GM18909 (cell line): ENCODE data around the gene AGTRAP.

ENCODE experiments used
- ATAC-seq: cut with Tn5 transposase; IDR thresholded peaks from one replicate; pipeline ENCODE4 v1.9.1; 2021; ENCODE audit warnings: mild to moderate bottlenecking; ENCODE audit not compliant: unreplicated experiment, poor library complexity

Gene AGTRAP

DNA sequence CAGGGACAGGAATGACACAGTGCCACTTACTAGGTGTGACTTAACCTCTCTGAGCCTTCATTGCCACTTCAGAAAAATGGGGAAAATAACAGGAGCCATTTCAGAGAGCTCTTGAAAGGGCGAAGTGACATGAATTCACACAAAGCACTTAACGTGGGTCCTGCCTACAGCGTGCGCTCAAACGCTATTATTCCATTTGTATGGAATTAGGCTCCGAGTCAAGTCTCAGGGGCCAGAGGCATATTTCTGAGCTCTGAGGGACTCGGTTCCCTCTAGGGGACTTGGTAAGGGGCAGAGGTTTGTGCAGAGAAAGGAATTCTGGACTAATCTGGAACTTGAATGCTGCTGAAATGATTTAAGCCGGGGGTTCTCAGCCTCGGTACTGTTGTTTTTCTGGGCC is 30.3 kb upstream of the AGTRAP start:
- ATAC-seq: no peak

DNA sequence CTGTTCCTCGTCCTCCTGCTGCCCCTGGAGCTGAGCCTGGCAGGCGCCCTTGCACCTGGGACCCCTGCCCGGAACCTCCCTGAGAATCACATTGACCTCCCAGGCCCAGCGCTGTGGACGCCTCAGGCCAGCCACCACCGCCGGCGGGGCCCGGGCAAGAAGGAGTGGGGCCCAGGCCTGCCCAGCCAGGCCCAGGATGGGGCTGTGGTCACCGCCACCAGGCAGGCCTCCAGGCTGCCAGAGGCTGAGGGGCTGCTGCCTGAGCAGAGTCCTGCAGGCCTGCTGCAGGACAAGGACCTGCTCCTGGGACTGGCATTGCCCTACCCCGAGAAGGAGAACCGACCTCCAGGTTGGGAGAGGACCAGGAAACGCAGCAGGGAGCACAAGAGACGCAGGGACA is 29.6 kb upstream of the AGTRAP start:
- ATAC-seq: no peak

DNA sequence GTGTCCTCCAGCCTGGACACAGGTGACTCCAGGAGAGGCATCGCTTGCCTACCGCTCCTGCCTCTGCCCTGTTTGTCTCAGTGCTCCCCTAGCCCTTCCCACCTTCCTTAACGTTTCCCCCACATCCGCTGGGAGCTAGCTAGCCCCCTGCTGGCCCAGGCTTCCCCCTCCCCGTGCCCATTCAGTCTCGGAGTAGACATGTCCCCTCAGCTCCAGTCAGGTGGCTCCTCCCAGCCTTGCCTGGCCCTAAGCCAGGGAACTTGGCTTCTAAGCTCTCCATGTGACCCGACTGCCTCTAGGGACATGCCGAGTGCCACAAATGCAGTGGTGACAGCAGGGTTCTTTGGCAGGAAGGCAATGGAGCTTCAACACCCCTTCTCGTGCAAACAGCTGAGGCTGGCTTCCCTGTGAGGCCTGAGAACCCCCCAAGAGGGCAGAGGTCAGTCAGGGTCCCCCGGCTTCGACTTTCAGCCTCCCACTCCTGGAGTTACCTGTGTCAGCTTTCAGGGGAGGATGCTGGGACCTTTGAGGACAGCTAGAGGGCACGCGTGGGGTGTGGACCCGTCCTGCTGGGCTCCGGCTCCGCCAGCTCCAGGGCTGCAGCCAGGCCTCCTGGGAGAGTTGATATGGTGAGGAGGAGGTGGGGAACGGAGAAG is 28.2 kb upstream of the AGTRAP start:
- ATAC-seq: no peak

DNA sequence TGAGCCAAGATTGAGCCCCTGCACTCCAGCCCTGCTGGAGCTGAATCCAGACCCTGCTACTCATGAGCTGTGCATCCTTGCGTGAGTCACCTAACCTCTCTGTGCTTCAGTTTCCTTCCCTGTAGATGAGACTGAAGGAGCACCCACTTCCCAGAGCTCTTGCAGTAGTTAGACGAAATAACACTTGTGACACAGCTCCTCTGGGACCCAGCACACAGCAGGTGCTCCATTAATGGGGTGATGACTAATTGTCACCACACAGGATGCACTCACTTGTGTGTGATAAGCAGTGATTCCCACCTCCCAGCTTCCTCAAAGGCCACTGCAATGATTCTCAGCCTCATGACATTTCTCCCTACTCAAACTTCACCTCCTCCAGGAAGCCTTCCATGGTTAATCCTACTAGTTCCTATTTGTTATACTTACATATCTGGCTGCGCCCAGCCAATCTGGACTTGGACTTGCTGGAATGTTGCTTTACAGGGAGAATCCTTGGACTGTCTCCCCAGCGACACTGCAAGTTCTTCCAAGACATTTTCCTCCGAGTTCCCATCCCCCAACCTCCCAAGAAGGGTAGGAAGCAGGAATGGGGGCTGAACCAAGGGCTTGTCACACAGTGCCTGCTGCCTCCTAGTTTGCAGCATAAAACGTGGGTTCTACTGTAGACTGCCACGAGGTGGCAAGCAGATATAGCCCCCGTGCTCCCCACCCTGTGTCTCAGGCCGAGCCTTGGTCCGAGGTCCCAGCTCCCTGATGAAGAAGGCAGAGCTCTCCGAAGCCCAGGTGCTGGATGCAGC is 27.2 kb upstream of the AGTRAP start:
- ATAC-seq: no peak

DNA sequence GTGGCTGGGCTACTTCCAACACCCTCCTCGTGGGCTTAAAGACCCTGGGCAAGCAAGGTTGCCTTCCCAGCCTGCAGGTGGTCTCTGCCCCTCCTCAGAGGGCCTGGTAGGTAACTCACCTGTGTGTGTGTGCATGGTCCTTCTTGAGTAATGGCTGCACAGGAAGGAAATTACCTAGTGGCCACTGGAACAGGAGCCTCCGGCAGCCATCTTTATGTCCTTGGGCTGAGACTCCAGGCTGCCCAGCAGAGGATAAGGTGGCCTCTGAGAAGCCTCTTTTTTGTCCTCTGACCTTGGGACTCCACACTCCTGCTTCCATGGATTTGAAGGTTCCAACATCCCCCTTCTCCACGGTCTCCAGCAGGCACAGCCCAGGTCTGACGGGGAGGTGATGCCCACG is 24.4 kb upstream of the AGTRAP start:
- ATAC-seq: no peak

DNA sequence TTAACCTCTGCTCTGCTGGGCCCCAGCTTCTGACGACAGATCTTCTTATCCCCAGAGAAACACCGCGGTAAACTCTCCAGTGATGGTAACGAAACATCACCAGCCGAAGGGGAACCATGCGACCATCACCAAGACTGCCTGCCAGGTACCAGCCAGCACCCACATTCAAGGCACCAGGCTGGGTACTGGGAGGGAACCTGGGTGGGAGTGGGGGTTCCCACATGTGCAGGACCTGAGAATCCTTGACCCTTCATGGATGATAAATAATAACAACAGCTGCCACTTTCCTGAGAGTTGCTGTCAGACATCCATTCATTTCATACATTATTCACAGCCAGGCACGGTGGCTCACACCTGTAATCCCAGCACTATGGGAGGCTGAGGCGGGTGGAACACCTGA is 23.7 kb upstream of the AGTRAP start:
- ATAC-seq: no peak

DNA sequence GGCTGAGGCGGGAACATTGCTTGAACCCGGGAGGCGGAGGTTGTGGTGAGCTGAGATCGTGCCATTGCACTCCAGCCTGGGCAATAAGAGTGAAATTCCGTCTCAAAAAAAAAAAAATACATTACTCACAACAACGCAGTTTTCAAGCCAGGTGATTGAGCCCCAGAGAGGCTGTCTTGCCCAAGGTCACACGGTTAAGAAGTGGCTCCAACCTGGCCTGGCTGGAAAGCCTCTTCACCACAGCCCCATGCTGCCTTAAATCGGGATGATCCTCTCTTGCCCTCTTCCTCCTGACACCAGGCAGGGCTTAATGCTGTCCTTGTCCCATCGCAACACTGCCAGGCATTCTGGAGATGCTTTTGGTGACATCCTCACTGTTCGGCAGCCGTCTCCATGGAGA is 22.8 kb upstream of the AGTRAP start:
- no peak for ATAC-seq

DNA sequence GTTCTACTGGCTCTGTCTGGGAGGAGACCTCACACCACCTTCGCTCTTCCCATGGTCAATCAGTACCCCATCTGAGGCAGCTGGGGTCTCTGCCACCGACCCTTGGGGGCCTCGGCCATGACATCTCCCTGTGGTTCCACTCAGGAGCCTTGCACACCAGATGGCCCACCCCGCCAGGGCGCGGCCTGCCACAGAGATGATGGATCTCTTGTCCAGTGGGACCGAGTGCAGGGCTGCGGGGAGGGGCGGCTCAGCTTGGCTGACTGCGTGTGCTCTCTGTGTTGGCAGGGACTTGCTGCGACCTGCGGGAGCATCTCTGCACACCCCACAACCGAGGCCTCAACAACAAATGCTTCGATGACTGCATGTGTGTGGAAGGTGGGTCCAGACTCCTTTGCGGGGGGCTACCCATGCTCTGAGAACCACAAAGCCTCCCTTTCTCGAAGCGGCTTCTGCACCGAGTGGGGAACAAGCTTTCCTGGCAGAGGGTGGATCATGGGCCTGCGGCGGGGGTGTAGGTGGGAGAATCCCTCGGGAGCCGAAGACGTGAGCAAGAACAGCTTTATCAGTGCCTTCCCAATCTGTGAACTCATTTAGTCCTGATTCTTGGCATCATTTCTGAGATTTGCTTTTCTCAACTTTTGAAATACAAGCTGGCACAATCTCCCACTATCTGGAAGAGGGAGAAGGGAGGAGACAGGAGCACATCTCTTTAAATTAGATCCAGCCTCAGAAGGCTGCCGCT is 20.9 kb upstream of the AGTRAP start:
- no peak for ATAC-seq

DNA sequence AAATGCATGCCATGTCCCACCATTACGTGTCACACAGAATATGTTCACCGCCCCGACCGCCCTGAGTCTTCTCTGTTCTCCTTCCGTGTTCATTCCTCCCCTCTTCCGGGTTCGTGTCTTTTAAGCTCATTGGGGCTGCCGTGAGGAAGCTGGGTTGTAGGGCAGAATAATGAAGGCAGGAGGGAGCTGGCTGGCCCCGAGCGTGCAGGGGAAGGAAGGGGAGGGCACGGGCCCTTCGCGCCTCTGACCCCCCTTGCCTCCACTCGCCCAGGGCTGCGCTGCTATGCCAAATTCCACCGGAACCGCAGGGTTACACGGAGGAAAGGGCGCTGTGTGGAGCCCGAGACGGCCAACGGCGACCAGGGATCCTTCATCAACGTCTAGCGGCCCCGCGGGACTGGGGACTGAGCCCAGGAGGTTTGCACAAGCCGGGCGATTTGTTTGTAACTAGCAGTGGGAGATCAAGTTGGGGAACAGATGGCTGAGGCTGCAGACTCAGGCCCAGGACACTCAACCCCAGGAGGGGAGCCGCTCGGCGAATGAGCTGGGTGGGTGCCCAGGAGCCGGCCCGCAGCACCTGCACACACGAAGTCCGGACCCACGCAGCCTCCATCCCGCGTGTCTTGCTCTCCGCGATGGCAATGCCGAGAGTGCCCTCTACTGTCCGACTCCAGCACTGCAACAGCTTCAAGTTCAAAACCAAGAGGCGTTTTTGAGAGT is 16.5 kb upstream of the AGTRAP start:
- ATAC-seq: peak; percentile 45

DNA sequence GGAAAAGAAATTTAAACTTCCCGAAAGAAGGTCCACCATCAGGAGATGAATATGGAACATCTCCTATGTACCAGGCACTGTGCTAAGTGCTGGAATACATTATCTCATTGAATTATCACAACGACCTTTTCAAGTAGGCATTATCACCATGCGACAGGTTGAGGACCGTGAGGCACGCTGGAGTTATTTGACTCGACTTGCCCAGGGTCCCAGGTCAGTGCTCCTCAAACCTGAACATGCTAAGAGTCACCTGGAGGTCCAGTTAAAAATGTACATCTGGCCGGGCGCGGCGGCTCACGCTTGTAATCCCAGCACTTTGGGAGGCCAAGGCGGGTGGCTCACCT is 15.9 kb upstream of the AGTRAP start:
- no peak for ATAC-seq

DNA sequence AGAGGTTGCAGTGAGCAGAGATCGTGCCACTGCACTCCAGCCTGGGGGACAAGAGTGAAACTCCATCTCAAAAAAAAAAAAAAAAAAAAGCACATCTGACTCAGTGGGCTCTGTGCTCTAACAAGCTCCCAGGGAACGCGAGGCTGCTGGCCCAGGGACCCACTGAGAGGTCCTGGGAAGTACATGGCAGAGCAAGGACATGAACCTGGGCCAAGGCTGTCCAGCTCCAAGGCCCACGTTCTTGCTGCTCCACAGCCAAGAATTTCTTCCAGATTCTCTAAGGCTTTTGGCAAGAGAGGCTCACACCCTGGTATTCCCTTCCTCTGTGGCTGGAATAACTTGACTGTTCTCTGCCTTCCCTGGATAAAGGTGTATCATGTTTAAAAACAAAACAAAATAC is 15.4 kb upstream of the AGTRAP start:
- ATAC-seq: no peak

DNA sequence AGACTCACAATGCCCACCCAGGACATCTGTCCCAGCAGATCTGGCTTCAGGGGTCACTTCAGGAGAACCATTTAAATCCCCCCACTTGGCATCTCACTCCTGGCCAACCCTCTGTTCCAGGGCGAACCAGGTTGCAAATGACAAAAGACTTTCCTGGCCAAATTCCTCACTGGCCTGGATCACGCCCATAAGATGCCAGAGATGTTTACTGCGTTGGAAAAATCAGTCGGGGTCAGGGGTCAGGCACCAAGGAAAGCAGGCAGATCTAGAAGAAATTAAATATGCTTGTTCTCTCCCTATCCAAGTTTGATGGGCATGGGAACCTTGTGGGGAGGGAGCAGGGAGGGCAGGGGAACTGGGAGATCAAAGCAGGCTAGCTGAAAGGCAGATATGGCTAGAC is 14.6 kb upstream of the AGTRAP start:
- ATAC-seq: no peak

DNA sequence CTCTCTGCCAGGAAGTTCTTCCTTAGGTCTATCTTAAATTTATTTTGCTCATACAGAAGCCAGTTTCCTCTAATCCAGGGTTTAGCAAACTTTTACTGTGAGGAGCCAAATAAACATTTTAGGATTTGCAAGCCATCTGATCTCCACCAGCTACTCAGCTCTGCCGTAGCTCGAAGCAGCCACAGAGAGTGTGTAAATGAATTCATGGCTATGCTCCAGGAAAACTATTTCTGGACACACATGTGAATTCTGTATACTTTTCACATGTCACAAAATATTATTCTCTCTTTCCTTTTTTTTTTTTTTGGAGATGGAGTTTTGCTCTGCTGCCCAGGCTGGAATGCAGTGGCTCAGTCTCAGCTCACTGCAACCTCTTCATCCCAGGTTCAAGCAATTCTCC is 13.4 kb upstream of the AGTRAP start:
- no peak for ATAC-seq

DNA sequence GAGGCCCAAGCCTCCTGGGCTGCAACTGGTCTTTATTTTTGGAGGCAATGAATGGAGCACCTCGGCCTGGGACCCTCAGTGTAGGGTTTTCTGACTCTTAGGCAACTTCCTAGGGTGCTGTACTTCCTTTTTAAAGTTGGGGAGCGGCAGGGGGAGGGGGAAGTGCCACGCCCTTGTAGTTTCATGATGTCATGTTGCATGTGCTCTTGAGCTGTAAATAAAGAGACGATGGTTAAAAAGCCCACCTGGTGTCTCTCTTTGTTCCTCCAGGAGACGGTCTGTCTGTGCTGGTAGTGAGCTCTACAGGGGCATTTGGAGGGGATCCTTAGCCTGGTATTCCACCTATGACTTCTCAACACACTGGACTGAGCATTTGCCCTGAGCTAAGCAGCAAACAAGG is 10.3 kb upstream of the AGTRAP start:
- ATAC-seq: no peak

DNA sequence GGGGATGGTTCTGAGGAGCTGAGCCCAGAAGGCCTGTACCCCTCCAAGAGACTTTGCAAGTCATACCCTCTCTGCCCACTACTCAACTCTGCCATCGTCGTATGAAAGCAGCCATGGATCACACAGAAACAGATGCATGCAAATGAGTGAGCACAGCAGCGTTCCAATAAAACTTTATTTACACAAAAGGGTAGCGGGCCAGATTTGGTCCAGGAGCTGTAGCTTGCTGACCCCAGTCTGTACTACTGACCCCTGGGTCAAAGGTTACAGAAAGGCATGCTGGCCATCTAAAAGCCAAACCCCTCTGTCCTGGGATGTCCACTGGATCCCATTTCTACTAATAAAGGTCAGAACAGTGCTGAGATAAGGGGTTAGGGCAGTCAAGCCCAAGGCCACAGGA is 8.8 kb upstream of the AGTRAP start:
- ATAC-seq: no peak

DNA sequence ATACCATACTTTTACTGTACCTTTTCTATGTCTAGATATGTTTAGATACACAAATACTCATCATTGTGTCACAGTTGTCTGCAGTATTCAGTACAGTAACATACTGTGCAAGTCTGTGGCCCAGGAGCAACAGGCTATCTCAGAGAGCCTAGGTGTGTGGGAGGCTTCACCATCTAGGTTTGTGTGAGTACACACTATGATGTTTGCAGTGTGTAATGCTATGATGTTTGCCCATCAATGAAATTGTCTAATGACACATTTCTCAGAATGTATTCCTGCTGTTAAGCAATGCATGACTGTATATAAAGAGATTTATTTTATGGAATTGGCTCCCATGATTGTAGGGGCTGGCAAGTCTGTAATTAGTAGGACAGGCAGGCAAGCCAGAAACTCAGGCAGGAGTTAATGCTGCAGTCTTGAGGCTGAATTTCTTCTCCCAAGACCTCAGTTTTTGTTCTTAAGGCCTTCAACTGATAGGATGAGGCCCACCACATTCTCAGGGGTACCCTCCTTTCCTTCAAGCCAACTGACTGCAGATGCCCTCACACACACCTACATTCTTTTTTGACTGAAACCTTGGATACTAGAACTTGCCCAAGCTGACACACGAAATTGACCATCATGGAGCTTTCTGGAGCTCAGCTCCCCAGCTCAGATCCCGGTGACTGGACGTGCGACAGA is 7.7 kb upstream of the AGTRAP start:
- ATAC-seq: no peak

DNA sequence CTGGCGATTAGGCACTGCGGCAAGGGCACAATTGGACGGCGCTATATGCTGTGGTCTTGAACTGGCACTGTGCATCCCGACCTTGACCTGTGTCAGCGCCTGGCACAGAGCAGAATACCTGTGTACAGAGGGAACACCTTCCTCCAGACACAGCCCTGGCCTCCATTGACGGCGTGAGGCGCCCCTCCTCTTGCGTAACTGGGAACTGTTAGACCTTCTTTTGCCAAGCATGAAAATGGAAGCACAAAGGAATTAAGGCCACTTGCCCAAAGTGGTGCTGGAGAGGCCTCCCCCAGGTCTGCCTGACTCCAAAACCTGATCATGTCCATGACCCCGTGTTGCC is 6.8 kb upstream of the AGTRAP start:
- no peak for ATAC-seq

DNA sequence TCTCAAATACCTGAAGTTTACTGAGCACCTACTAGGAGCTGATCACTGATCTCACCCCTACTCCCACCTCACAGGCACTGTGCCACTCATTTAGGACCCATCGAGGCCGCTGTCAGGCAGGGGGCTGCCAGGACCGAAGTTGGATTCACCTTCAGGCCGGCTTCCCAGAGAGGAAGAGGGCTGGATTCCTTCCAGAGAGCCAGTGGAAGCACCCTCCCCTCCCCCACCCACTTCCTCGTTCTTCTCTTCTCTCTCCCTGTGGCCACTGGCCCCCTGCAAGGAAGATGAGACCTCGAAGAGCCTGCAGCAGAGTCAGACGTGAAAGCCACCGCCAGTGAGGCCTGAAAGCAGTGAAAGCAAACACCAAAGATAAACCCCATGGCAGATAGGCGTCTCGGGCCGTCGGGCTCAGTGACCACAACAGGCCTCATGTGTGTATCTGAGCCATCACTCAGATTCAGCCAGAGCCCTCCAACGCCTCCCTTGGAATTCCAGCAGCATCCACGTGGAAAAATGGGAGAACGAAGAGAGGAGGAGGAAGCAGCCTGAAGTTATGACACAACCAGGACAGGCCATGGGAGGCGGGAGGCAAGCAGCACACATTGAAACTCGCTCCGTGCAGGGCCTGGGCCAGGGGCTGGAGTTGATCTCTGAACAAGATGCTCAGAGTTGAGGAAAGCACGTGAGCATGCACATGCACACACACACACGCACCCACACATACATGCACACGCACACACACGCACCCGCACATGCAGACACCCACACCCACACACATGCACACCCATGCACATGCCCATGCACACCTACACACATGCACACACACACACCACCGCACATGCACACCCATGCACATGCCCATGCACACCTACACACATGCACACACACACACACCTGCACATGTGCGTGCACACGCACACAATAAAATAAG is 6.2 kb upstream of the AGTRAP start:
- no peak for ATAC-seq

DNA sequence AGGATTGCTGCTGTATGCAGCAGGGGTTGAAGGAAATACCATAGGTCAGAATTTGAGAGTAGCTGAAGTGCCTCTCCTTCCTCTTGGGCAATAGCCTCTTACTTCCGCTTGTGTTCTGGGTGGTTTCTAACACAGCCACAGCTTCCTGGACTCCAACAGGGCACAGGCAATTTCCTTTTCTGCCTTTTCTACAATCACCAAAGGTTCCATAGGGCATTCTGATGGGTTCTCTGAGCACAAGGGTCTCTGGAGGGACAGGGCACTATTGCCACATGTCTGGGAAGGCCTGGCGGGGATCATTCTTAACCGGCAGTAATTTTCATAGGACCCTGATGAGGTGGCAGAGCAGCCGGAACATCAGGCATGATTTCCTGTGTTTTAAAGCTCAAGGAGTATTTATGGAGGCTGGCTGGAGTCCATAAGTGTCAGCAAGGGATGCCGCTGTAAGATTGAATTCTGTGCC is 5.5 kb upstream of the AGTRAP start:
- ATAC-seq: no peak
